NCI-H2227 (cell line): ENCODE measurements around the gene SUPV3L1.
"Not testable (repeated sequence)": the region's sequence is repeated elsewhere in the genome, so short reads cannot be mapped to it uniquely, and the experiment has no call there.

Experiments
- DNase-seq: peaks from one replicate; lab custom pipeline; 2025; ENCODE audit not compliant: unreplicated experiment; lab: John Stamatoyannopoulos, UW

Gene SUPV3L1

DNA sequence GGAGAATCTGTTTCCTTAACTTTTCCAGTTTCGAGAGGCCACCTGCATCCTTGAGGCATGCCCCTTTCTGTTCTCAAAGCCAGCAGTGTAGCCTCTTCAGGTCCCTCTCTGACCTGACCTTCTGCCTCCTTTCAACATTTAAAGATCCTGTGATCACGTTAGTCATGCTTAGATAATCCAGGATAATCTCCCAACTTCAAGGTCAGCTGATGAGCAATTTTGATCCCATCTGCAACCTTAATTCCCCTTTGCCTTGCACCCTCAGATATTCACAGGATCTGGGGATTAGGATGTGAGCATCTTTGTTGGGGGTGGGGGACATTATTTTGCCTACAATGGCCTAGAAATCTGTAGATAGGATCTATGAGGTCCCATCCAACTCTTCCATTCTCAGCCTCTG, 48.1 kb downstream of the SUPV3L1 start:
- no peak for DNase-seq

DNA sequence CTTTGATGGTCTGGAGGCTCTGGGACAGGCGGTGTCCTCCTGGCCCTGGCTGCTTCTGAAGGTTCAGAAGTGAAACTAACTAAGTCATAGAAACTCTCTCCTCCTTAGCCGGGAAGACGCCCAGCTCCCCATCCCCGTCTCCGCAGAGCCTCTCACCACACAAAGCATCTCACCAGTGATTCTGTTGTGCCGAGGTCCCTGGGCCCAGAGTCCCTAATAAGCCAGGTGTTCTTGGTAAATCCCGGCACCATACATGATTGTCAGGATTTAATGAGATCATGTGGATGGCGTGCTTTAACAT, 49.5 kb downstream of the SUPV3L1 start:
- no peak for DNase-seq

DNA sequence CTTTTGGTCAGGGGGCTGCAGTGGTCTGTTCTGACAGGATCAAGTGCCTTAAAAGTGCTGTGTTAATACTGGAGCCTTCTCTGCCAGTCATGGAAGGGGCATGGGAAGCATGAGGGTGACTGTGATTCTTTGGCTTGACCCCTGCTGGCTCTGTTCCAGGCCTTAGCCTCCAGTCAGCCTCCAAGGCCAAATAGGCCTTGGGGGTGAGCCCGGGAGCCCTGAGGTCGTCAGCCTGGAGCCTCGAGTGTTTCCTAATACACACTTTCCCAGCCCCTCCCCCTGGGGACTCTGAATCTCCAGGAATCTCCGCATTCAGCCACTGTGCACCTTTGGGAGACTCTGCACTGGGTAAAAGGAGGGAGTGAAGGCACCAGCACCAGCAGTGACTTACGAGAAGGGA, 50.1 kb downstream of the SUPV3L1 start:
- DNase-seq, result no peak

DNA sequence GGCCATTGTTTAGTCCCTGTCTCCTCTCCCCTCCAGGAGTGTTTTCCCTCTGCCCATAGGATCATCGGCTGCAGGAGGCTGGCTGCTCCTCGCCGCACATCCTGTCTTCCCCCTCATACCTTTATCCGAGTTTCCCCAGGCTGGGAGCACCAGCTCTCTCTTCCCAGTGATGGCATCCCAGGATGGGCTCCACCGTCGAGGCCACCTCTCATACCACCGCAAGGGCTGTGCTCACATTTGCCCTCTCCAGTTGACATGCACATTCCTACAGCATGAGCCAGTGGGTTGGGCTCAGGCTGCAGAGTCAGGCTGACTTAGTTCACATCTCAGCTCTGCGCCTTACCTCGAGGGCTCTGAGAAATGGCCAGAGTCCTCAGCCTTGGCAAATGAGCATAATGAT, 52.2 kb downstream of the SUPV3L1 start:
- no peak for DNase-seq

DNA sequence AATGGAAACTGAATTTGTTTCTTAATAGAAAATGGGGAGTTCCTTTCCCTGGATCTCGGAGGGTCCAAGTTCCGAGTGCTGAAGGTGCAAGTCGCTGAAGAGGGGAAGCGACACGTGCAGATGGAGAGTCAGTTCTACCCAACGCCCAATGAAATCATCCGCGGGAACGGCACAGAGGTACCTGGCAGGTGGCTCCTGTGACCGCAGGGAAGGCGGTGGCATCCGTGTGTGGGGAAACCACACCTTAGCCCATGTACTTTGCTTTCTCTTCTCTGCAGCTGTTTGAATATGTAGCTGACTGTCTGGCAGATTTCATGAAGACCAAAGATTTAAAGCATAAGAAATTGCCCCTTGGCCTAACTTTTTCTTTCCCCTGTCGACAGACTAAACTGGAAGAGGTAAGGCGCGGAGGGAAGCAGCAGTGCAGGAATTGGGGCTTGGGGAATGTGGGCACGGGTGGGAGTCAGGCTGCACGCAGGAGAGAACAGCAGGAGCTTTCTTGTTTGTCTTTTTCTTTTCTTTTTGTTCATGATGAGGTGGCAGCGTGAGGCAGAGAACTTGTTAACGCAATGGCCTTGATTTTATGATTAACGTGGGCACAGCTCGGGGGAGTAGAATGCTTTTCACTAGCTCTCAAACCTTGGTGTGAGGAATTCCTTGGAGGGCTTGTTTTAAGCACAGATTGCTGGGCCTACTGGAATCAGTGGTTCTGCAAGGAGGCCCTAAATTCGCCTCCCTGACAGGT, 52.9 kb downstream of the SUPV3L1 start:
- DNase-seq, result no peak

DNA sequence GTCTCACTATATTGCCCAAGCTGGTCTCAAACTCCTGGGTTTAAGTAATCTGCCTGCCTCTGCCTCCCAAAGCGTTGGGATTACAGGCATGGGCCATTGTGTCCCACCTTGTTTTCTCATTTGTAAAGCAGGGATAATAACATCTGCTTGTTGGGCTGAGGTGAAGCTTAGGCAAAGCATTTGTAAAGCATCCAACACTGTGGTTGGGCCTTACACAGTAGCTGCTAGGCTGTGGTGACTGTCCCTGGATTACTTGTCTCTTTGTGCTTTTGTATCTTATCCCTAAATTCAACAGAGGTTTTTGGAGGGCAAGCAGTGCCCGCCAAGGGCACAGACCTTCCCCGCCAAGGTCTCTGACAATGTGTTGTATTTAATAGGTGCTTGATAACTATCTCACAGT, 54.4 kb downstream of the SUPV3L1 start:
- DNase-seq, result no peak

DNA sequence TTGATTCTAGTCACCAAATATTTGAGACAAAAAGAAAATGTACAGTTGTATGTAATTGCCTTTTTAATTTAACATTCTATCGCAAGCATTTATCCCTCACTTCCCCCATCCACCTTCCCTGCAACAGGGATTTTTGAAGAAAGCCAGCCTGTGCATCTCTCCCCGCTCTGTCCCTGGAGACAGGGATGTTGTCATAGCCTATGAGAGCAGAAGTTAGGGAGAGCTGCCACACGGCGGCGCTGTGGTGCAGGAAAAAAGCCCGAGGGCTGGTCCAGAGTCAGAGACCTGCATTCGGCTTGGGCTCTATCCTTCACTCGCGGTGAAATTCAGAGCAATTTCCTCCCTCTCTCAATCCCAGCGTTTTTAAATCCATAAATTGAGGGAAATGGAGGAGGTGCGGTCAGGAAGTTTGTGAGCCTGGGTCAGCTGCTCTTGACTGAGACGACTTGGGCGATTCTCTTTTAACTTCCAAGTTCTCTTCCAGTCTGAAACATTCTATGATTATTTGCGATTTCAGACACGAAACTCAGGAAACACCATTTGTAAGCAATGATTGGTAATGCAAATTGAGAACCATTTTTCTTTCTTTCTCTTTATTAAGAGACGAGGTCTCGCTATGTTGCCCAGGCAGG, 57.6 kb downstream of the SUPV3L1 start:
- DNase-seq, result peak; percentile 84

DNA sequence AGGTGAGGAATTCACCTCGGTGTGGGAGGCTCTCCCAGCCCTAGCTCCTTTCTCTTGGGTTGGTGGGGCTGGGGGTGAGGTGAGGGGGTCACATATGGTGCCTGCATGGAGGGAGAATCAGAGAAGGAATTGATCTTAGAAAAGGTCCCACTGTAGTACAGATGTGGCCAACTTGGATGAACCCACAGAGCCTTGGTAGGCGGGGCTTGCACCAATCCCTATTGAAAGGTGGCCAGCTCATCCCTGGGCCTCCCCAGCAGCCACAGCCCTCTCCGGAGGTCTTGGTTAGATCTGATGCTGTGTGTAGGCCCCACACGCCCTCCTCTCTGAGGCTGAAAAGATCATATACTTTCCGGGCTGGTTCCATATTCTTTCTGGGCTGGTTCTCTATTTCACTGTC, 59.1 kb downstream of the SUPV3L1 start:
- DNase-seq, result no peak

DNA sequence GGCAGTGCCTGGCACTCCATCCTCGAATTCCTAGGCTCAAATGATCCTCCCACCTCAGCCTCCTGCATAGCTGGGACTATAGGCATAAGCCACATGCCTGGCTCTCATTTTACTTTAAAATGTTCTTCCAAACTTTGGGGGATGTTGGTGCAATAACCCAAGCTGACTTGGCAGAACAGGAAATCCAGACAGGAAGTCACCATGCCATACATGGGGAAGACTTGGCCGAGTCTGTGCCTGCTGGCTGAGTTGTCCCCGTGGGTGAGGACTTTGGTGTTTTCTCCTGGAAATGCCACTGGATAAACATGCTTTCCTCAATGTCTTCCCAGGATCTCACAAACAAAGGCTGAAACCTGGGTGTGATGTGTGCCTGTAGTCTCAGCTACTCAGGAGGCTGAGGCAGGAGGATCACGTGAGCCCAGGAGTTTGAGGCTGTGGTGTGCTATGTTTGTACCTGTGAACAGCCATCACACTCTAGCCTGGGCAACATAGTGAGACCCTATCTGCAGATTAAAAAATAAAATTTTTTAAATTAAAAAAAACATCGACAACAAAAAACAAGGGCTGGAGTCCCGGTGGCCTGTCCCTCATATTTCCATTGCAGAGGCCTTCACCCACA, 59.9 kb downstream of the SUPV3L1 start:
- DNase-seq, result no peak

DNA sequence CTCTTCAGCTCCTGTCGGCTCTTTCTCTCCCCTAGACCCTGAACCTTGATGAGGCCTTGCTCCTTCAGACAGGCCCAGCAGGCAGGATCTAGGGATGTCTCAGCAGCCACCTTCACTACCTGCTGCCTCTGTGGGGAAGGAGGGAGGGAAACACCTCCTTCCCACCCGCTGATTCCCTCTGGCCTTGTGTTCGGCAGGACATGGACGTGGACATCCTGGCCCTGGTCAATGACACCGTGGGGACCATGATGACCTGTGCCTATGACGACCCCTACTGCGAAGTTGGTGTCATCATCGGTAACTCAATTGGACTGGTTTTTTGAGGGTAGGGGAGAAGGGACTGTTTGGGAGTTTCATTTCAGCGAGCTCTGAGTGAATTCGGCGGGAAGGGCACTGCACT, 60.4 kb downstream of the SUPV3L1 start:
- no peak for DNase-seq

DNA sequence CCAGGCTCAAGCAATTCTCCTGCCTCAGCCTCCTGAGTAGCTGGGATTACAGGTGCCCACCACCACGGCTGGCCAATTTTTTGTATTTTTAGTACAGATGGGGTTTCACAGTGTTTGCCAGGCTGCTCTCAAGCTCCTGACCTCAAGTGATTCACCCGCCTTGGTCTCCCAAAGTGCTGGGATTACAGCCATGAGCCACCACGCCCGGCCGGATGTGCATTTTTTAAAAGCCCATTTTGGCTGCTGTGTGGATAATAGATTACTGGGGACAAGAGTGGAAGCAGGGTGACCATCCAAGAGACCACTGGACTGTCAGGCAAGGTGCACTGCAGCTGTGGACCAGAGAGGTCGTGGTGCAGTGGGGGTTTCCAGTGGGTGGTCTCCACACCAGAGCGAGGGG, 61.5 kb downstream of the SUPV3L1 start:
- DNase-seq, result no peak

DNA sequence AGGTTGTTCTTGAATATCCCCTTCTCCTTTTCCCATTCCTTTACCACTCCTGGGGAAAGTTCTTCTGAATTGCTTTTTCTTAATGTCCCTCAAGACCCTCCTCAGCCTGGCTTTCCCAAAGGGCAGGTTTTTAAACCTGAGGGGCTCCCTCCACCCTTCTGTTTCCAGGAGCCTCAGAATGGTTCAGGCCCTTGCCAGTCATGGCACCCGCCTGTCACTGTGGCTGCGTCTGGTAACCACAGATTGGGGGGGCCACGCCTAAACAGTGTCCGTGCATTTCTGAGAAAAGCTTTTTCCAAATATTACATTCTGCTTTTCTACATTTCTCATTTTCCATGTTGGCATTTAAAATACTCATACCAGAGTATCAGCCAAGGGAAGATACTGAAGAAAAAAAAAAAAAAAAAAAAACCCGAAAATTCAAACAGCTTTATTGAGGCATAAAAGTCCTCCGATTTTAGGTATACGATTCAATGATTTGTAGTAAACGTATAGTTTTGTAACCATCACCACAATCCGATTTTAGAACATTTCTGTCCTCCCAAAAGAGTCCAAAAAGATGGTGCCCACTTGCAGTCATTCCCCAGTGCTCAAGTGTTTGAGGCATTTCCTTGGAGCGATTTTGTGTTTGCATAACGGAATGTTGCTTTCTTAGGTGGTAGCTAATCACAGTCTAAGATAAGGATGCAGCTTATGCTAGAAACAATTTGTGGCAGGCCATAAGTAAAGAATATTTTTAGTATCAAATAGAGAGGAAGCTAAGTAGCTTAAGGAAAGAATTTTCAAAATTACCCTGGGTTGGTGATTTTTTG, 62.2 kb downstream of the SUPV3L1 start:
- DNase-seq, result no peak

DNA sequence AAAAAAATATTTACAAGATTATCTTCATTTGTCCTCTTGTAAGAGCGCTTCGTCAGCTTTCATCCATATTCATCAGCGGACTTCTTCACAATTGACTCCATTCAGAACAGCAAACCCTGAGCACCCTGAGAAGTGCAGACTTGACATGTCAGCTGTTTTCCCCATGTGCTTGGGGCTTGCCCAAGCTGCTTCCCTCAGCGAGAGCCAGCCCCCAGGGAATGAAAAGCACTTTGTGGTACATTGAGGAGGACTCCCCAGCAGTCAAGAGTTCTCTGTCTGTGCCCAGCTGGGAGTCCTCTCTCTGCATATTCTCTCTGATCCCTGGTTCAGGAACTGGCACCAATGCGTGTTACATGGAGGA, 62.8 kb downstream of the SUPV3L1 start:
- no peak for DNase-seq

DNA sequence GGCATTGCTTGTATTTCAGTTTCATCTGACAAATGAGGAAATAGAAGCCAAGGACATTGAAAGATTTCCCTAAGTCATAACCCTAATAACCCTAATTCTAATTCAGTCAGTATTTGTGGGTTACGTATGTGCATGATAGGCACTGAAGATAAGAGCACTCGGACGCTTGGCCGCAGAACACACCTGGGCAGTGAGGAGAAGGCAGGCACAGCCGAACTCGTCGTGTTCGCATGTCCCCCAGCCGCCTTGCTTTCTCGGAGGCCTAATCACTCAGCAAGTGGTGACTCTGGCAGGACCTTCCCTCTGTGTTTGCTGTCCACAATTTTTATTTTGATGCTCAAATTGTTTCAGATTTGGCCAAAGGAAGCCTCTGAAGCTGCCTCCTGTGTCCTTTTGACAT, 63.8 kb downstream of the SUPV3L1 start:
- DNase-seq, result no peak

DNA sequence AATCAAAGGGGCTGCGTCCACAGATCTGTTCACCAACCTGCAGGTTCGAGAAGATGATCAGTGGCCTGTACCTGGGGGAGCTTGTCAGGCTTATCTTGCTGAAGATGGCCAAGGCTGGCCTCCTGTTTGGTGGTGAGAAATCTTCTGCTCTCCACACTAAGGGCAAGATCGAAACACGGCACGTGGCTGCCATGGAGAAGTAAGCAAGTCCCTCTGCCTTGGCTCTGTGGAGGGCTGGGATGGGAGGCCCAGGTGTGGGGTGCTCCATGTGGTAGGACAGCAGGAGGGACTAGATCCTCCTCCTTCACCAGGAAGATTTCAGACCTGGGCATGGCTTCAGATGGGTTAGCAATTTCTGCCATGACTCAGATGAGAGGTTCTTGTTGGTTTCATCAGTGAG, 66.0 kb downstream of the SUPV3L1 start:
- DNase-seq, result no peak

DNA sequence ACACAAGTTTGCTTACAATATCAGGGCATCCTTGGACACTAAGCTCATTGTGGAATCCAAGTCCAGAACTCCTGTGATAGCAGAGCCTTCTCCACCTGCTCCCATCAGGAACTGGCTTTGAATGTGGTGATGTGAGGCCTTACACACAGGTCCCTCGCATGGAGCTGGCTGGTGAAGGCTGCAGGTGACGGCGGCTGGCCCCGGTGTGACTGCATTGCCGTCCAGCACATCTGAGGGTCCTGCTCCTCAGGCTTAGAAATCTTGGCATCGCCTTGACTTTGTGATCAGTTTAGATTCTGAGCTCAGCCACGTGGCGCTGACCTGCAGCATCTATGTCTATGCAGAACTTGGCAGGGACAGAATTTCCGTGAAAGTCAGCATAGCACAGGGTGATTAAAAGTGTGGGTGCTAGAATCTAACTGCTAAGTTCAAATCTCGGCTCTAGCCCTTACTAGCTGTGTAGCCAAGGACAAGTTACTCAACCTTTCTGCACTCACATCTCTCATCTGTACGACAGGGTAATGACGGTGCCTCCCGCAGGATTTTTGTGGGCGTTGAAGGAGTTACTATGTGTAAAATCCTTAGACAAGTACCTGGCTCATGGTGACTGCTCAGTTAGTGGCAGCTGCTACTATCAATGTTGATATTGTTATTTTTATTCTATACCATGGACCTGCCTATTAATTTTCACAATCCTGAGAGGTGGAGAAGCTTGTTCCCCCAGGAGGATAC, 66.7 kb downstream of the SUPV3L1 start:
- no peak for DNase-seq

DNA sequence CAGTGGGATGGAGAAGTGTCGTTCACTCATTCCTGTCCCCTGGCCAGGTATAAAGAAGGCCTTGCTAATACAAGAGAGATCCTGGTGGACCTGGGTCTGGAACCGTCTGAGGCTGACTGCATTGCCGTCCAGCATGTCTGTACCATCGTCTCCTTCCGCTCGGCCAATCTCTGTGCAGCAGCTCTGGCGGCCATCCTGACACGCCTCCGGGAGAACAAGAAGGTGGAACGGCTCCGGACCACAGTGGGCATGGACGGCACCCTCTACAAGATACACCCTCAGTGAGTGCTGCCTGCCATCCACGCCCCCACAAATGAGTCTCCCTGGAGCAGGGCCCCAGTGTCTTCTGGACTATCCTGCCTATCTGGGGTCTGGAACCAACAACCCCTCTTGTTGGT, 67.3 kb downstream of the SUPV3L1 start:
- DNase-seq, result no peak

DNA sequence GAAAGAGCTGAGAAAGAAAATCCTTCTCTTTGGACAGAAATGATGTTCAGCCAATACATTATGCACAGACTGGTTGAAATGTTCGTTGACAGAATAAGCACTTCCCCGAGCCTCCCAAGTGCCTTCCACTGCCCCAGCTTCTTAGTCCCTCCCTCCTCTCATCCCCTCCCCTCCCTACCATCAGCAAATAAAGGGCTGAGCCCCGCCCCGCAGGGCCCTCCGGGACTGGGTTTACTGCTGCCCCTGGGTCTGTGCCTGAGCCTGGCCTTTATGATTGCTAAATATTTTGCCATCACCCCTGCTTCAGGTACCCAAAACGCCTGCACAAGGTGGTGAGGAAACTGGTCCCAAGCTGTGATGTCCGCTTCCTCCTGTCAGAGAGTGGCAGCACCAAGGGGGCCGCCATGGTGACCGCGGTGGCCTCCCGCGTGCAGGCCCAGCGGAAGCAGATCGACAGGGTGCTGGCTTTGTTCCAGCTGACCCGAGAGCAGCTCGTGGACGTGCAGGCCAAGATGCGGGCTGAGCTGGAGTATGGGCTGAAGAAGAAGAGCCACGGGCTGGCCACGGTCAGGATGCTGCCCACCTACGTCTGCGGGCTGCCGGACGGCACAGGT, 68.2 kb downstream of the SUPV3L1 start:
- DNase-seq, result no peak

DNA sequence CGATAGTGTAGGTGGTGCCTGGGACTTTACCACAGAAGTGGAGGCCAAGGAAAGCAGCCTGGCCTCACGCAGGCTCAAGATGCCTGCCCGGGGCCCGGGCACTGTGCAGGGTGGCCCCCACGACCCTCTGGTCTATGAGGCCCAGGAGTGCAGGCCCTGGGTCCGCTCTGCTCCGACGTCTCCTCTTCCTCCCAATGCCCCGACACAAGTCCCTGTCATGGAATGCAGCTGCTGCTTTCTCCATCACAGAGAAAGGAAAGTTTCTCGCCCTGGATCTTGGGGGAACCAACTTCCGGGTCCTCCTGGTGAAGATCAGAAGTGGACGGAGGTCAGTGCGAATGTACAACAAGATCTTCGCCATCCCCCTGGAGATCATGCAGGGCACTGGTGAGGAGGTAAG, 70.0 kb downstream of the SUPV3L1 start:
- DNase-seq, result no peak

DNA sequence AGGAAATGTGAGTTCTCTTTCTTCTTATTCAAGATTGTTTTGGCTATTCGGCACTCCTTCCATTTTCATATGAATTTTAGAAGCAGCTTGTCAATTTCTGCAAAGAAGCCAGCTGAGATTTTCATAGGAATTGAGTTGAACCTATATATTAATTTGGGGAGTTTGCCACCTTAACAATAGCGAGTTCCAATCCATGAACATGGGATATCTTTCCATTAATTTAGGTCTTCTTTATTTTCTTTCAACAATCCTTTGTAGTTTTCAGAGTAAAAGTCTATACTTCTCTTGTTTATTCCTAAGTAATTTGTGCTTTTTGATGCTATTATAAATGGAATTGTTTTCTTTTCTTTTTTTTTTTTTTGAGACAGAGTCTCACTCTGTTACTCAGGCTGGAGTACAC, 71.4 kb downstream of the SUPV3L1 start:
- DNase-seq, result not testable (repeated sequence)

DNA sequence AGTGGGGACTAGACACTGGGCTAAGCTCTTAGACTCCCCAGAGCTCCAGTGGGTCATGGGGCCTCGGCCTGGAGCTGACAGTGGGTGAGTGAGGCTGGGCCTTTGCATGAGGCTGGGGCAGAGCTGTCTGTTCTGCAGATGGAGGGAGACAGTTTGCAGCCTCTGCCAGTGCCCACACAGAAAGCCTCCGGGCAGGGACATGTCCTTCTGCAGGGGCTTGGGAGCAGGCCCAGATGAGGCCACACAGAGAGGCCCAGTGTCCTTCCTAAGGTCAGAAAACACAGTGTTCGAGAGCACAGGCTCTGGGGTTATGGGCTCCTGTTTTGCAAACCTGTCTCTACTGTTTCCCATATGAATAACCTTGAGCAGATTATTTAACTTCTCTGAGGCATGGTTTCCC, 73.1 kb downstream of the SUPV3L1 start:
- DNase-seq, result no peak
